A549 (cell line): ENCODE data around the gene SDSL. TPM values are rescaled to one million over a fixed set of nuclear protein-coding genes. Genes with fewer than 3 reads are reported as not detected.

Experiments
- ATAC-seq, 2 experiments: fragments of 200-7000 bp in 1 of 2; fragments of >200 bp in 1 of 2; cut with Nextera tagmentation in 1 of 2; cut with Tn5 transposase in 1 of 2; 3 replicates each; pipeline versions ENCODE4 v1.8.0 to v1.9.1; 2018 to 2020; ENCODE audit warnings: mild to moderate bottlenecking in 1 of 2, moderate library complexity in 1 of 2
- CTCF ChIA-PET: fragments of 300-600 bp; sonication (Branson Sonifier 250); formaldehyde crosslinking; extraction: SDS; loops from one replicate; lab custom pipeline; 2021; ENCODE audit warnings: antibody characterized with exemption, inconsistent platforms; lab: Yijun Ruan, JAX
- POLR2A ChIA-PET: fragments of 350-600 bp; formaldehyde crosslinking; extraction: SDS; loops from one replicate; lab custom pipeline; 2021; ENCODE audit warnings: antibody characterized with exemption, inconsistent platforms; lab: Yijun Ruan, JAX
- DNase-seq, 2 experiments: peaks; one replicate each; pipeline versions ENCODE4 v3.0.0 to v3.0.0-alpha.2; 2011 to 2016; ENCODE audit warnings: low read depth in 1 of 2, low spot score in 1 of 2
- FAIRE-seq: peaks from 2 replicates; lab custom pipeline; 2011; peaks lifted over from hg19 to GRCh38; lab: Jason Lieb, UNC
- H3K27ac ChIP-seq, 2 experiments: fragments of >200 bp; sonication (Bioruptor Twin); formaldehyde crosslinking; 3 replicates each; pipeline ENCODE4 v1.5.1; 2016 to 2017
- H3K4me1 ChIP-seq: fragments of >200 bp; sonication (Bioruptor Twin); formaldehyde crosslinking; 3 replicates; pipeline ENCODE4 v1.6.1; 2016
- H3K4me2 ChIP-seq: fragments of >200 bp; sonication (Bioruptor Twin); formaldehyde crosslinking; 3 replicates; pipeline ENCODE4 v1.6.1; 2016
- H3K4me3 ChIP-seq: fragments of >200 bp; sonication (Bioruptor Twin); formaldehyde crosslinking; 3 replicates; pipeline ENCODE4 v1.5.1; 2016
- H3K9me3 ChIP-seq: fragments of >200 bp; sonication (Bioruptor Twin); formaldehyde crosslinking; 3 replicates; pipeline ENCODE4 v1.6.1; 2016
- CBX2 ChIP-seq: fragments of 200-600 bp; sonication (generic); IDR thresholded peaks from 2 replicates; pipeline ENCODE4 v1.6.1; 2016; ENCODE audit warnings: low read depth, mild to moderate bottlenecking, borderline replicate concordance
- CBX8 ChIP-seq: fragments of 200-600 bp; sonication (generic); IDR thresholded peaks from 2 replicates; pipeline ENCODE4 v1.6.1; 2016
- CHD2 ChIP-seq: fragments of 150-350 bp; IDR thresholded peaks from 2 replicates; pipeline ENCODE4 v1.6.1; 2014; ENCODE audit warnings: low read length; ENCODE audit not compliant: partially characterized antibody
- FOSL2 ChIP-seq, 2 experiments: fragments of 450-650 bp in 1 of 2; fragments of >200 bp in 1 of 2; sonication (Bioruptor Twin) in 1 of 2; formaldehyde crosslinking; IDR thresholded peaks; 2 replicates each; pipeline versions ENCODE4 v1.5.0 to v1.6.1; 2016 to 2020; ENCODE audit warnings: mild to moderate bottlenecking in 1 of 2, moderate library complexity in 1 of 2
- JUN ChIP-seq, 2 experiments: fragments of >200 bp; sonication (Bioruptor Twin); formaldehyde crosslinking; IDR thresholded peaks; 2 replicates in 1 of 2; 3 replicates in 1 of 2; pipeline ENCODE4 v1.6.1; 2016 to 2017
- KDM5A ChIP-seq: fragments of 200-600 bp; sonication (generic); IDR thresholded peaks from 2 replicates; pipeline ENCODE4 v1.6.1; 2016; ENCODE audit warnings: antibody characterized with exemption, mild to moderate bottlenecking
- MAZ ChIP-seq: fragments of 150-350 bp; IDR thresholded peaks from 2 replicates; pipeline ENCODE4 v1.6.1; 2014; ENCODE audit warnings: antibody characterized with exemption, low read depth, low read length, borderline replicate concordance
- MYC ChIP-seq: IDR thresholded peaks from 2 replicates; pipeline ENCODE4 v1.6.1; 2012; ENCODE audit warnings: mild to moderate bottlenecking, inconsistent platforms, low read length, improper control_type of control experiment, borderline replicate concordance
- NFE2L2 ChIP-seq: fragments of 150-350 bp; conservative IDR thresholded peaks from 2 replicates; pipeline ENCODE4 v1.6.1; 2014; ENCODE audit warnings: low read length
- NPAS2 ChIP-seq: fragments of 250-450 bp; sonication (Bioruptor Pico); IDR thresholded peaks from 2 replicates; pipeline ENCODE4 v1.8.0; 2022; ENCODE audit warnings: mild to moderate bottlenecking, moderate library complexity, borderline replicate concordance
- POLR2A ChIP-seq: IDR thresholded peaks from 2 replicates; pipeline ENCODE4 v1.6.1; 2012; ENCODE audit warnings: mild to moderate bottlenecking, low read length
- POLR2AphosphoS2 ChIP-seq: conservative IDR thresholded peaks from 2 replicates; pipeline ENCODE4 v1.6.1; 2012; ENCODE audit warnings: low read length, improper control_type of control experiment, inconsistent platforms
- RCOR1 ChIP-seq: fragments of 150-350 bp; IDR thresholded peaks from 2 replicates; pipeline ENCODE4 v1.6.1; 2014; ENCODE audit warnings: antibody characterized with exemption, low read length, low read depth
- RNF2 ChIP-seq: fragments of 200-600 bp; sonication (generic); IDR thresholded peaks from 2 replicates; pipeline ENCODE4 v1.6.1; 2016; ENCODE audit warnings: low read depth, mild to moderate bottlenecking, antibody characterized with exemption, moderate library complexity, borderline replicate concordance
- SREBF2 ChIP-seq: fragments of 450-650 bp; IDR thresholded peaks from 2 replicates; pipeline ENCODE4 v1.6.1; 2014; ENCODE audit warnings: mild to moderate bottlenecking, moderate library complexity
- ZSCAN20 ChIP-seq: fragments of 250-450 bp; sonication (Bioruptor Pico); IDR thresholded peaks from 2 replicates; pipeline ENCODE4 v1.8.0; 2022; ENCODE audit warnings: mild to moderate bottlenecking, moderate library complexity
- WGBS: methylation state at CpG from one replicate; pipeline ENCODE4 v1.1.6; 2017; ENCODE audit errors: missing lambda C conversion rate; 5-methylcytosine and 5-hydroxymethylcytosine counted together
- polyA plus RNA-seq, 4 experiments: library from polyadenylated mRNA; depleted of rRNA in 3 of 4; stranded (reverse); fragments of >200 nt; fragmentation: RNase III in 1 of 4; extraction: RNeasy Plus Mini Kit Qiagen cat#74134 plus additional on column Dnase treatment in 1 of 4; gene quantifications; 2 replicates in 3 of 4; 3 replicates in 1 of 4; pipeline ENCODE4 v1.2.3, GENCODE V29; 2011 to 2017
- TF ChIP-seq, protein P1 (sequence below): fragments of 450-650 bp; IDR thresholded peaks from 2 replicates; pipeline ENCODE4 v1.6.1; 2014; ENCODE audit warnings: antibody characterized with exemption
- TF ChIP-seq, protein P2 (sequence below): fragments of >200 bp; sonication (Bioruptor Twin); formaldehyde crosslinking; IDR thresholded peaks from 3 replicates; pipeline ENCODE4 v1.5.1; 2016
- TF ChIP-seq, protein P3 (sequence below): fragments of >200 bp; sonication (Bioruptor Twin); formaldehyde crosslinking; IDR thresholded peaks from 3 replicates; pipeline ENCODE4 v1.6.1; 2016

Gene SDSL
- polyA plus RNA-seq, 2 of the 4 experiments (the other 2 are of a cell fraction): 21.0 to 26.7 TPM

DNA sequence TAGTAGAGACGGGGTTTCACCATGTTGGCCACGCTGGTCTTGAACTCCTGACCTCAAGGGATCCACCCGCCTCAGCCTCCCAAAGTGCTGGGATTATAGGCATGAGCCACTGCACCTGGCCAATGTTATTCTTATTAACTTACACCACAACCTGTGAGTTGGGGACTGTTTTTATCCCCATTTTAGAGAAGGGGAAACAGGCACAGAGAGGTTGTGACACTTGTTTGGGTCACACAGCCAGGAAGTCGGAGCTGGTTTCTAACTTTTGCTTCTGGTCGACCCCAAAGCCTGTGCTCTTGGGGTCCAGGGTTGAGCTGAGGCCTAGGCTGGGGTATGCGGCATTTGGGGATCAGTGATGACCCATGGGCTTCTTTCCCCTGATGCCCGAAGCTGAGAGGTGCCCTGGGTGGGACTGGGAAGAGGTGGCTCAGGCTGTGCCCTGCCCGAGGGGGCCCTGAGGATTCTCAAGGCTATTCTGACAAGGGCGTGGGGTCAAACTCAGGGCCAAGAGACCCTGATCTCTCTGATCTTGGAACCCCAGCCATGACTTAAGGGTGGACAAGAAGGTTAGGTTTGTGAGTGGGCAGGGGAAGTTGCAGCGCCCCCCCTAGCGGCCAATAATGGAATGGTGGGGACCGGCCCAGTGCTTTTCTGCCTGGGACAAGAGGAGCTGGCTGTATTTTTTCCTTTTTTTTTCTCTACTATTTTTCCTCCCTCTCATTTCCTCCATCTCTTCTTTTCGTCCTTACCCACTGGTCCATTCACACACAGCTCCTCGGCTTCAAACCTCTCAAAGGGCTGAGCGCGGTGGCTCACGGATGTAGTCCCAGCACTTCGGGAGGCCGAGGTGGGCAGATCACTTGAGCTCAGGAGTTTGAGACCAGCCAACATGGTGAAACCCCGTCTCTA, 3.0 kb downstream of the SDSL start (continued):
- TF ChIP-seq NPAS2: no peak
- TF ChIP-seq RNF2: no peak
- TF ChIP-seq CHD2: no peak
- TF ChIP-seq RCOR1: no peak

- FAIRE-seq: no peak
- no peak for DNase-seq
- ATAC-seq: no peak
- 67% methylated on average over 11 of the region's 11 CpGs for WGBS
- CTCF ChIA-PET: interaction anchor here (0.6 to 2.2 kb wide), 48 partner anchors 9 to 496 kb away, joined by 3 to 31 read pairs (median 6); partner anchors contain the start of genes PLBD2, SDS and SLC8B1
- H3K4me1 ChIP-seq: peaks cover 20% of the 10 kb centered on the region
- TF ChIP-seq CBX2 (no peak), JUN (IDR thresholded peaks at IDR 0.05) (no peak)
- POLR2A ChIA-PET: interaction anchor here (0.6 kb wide), 1 partner anchor 118 kb away, joined by 4 read pairs; no protein-coding TSS in a partner anchor
- H3K4me3 ChIP-seq: no peak overlapping the region
- H3K27ac ChIP-seq: peak overlapping the region in 1 of 2 experiments; percentile 12; a peak in 1 of 6 replicates
- no peak overlapping the region for H3K4me2 ChIP-seq
- no peaks in the 10 kb centered on the region for H3K9me3 ChIP-seq
Measured at GRCh38 chr12:113425960-113426453, 3.8 kb downstream of the SDSL start.

DNA sequence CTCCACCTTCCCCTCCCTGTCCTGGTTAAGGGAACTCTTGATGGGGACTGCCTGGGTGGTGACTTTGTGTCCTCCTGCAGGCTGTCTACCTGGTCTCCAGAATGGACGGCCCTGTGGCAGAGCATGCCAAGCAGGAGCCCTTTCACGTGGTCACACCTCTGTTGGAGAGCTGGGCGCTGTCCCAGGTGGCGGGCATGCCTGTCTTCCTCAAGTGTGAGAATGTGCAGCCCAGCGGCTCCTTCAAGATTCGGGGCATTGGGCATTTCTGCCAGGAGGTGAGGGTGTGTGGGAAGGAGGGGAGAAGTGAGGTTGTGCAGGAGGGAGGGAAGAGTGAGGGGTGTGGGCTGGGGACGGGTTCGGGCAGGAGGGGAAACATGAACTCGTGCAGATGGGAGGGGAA, 5.7 kb downstream of the SDSL start:
- ChIA-PET POLR2A (no interaction called here), CTCF (interaction anchor here (1.7 kb wide), 1 partner anchor 114 kb away, joined by 5 read pairs; no protein-coding TSS in a partner anchor)
- Histone ChIP-seq H3K4me3 (no peak overlapping the region), H3K9me3 (no peaks in the 10 kb centered on the region), H3K4me2 (no peak overlapping the region), H3K27ac (no peak overlapping the region), H3K4me1 (peaks cover 8% of the 10 kb centered on the region; the same call in 2 of the 3 replicates)
- WGBS: 62% methylated on average over 8 of the region's 9 CpGs
- no peak for DNase-seq
- TF ChIP-seq SREBF2: no peak
- no peak for TF ChIP-seq POLR2A
- no peak for TF ChIP-seq MAZ
- TF ChIP-seq CBX8: no peak
- no peak for TF ChIP-seq RNF2
- TF ChIP-seq FOSL2 (IDR thresholded peaks at IDR 0.05): no peak
- TF ChIP-seq FOSL2 (CRISPR knock-in tag; IDR thresholded peaks at IDR 0.05): no peak
- no peak for TF ChIP-seq MYC
- TF ChIP-seq, protein P1, sequence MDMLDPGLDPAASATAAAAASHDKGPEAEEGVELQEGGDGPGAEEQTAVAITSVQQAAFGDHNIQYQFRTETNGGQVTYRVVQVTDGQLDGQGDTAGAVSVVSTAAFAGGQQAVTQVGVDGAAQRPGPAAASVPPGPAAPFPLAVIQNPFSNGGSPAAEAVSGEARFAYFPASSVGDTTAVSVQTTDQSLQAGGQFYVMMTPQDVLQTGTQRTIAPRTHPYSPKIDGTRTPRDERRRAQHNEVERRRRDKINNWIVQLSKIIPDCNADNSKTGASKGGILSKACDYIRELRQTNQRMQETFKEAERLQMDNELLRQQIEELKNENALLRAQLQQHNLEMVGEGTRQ: no peak
- TF ChIP-seq, protein P2, sequence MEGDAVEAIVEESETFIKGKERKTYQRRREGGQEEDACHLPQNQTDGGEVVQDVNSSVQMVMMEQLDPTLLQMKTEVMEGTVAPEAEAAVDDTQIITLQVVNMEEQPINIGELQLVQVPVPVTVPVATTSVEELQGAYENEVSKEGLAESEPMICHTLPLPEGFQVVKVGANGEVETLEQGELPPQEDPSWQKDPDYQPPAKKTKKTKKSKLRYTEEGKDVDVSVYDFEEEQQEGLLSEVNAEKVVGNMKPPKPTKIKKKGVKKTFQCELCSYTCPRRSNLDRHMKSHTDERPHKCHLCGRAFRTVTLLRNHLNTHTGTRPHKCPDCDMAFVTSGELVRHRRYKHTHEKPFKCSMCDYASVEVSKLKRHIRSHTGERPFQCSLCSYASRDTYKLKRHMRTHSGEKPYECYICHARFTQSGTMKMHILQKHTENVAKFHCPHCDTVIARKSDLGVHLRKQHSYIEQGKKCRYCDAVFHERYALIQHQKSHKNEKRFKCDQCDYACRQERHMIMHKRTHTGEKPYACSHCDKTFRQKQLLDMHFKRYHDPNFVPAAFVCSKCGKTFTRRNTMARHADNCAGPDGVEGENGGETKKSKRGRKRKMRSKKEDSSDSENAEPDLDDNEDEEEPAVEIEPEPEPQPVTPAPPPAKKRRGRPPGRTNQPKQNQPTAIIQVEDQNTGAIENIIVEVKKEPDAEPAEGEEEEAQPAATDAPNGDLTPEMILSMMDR: no peak
- no peak for TF ChIP-seq NFE2L2
- no peak for TF ChIP-seq ZSCAN20 (CRISPR knock-in tag)
- TF ChIP-seq POLR2AphosphoS2: no peak
- no peak for TF ChIP-seq KDM5A
- no peak for FAIRE-seq
- no peak for ATAC-seq

DNA sequence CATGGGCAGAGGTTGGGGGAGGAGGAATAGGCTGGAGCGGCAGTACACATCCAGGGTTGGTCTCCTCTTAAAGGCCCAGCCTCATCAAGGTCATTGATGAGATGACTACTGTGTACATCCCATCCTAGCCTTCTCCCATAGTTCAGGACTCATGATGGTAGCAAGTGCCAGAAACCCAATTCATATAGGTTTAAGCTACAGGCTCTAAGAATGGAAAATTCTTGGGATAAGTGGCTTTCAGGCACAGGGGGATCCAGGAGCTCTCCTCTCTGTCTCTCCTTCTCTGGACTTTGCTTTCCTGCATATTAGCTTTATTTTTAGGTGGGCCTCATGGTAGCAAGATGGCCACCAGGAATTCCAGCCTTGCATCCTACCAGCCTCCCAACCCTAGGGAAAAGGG, 6.3 kb downstream of the SDSL start:
- POLR2A ChIA-PET: no interaction called here
- no peak overlapping the region for H3K27ac ChIP-seq
- H3K4me2 ChIP-seq: no peak overlapping the region
- ATAC-seq (no peak), FAIRE-seq (no peak), DNase-seq (no peak)
- H3K9me3 ChIP-seq: no peaks in the 10 kb centered on the region
- H3K4me3 ChIP-seq: no peak overlapping the region
- CTCF ChIA-PET: interaction anchor here (0.7 to 1.2 kb wide), 4 partner anchors 12 to 278 kb away, joined by 3 to 4 read pairs (median 3); no protein-coding TSS in a partner anchor
- peaks cover 2% of the 10 kb centered on the region; the same call in 1 of the 3 replicates for H3K4me1 ChIP-seq
- TF ChIP-seq, protein P3, sequence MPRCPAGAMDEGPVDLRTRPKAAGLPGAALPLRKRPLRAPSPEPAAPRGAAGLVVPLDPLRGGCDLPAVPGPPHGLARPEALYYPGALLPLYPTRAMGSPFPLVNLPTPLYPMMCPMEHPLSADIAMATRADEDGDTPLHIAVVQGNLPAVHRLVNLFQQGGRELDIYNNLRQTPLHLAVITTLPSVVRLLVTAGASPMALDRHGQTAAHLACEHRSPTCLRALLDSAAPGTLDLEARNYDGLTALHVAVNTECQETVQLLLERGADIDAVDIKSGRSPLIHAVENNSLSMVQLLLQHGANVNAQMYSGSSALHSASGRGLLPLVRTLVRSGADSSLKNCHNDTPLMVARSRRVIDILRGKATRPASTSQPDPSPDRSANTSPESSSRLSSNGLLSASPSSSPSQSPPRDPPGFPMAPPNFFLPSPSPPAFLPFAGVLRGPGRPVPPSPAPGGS: no peak
- WGBS: 50% methylated on average over 1 of the region's 1 CpG
